ENCODE results near the gene IFNAR1.

The IFNAR1 gene

GRCh38 chr21:33387294-33387693, 62.5 kb downstream of the IFNAR1 start:
- no peak overlapping the region for H3K9ac ChIP-seq (ENCODE audit: low read depth, low read length, poor library complexity, severe bottlenecking)
- H3K9me2 ChIP-seq (replicated peaks; ENCODE audit: low read depth, low read length) = no peaks in the 10 kb centered on the region
- no peaks in the 10 kb centered on the region for H3K9me3 ChIP-seq (ENCODE audit: insufficient read depth, low read depth, low read length)
- no peaks in the 10 kb centered on the region for H3K27me3 ChIP-seq (ENCODE audit: insufficient read depth, low read length, poor library complexity, severe bottlenecking)
- no peaks in the 10 kb centered on the region for H3K36me3 ChIP-seq (ENCODE audit: insufficient read depth, low read length)
- H3F3A ChIP-seq (ENCODE audit: low read depth) = no peaks in the 10 kb centered on the region
- H4K20me1 ChIP-seq (ENCODE audit: insufficient read depth, low read length, poor library complexity, severe bottlenecking) = no peaks in the 10 kb centered on the region
- no peak overlapping the region for H3K4me3 ChIP-seq (ENCODE audit: low read length, poor library complexity, severe bottlenecking)
- H3K79me2 ChIP-seq (ENCODE audit: insufficient read depth, low read length) = 0 out of 2 replicates have a peak, but pooled peaks cover 2% of the 10 kb centered on the region
- no peak for TF ChIP-seq EZH2phosphoT487 (IDR thresholded peaks at IDR 0.05; ENCODE audit: borderline replicate concordance)
- TF ChIP-seq, protein P1, sequence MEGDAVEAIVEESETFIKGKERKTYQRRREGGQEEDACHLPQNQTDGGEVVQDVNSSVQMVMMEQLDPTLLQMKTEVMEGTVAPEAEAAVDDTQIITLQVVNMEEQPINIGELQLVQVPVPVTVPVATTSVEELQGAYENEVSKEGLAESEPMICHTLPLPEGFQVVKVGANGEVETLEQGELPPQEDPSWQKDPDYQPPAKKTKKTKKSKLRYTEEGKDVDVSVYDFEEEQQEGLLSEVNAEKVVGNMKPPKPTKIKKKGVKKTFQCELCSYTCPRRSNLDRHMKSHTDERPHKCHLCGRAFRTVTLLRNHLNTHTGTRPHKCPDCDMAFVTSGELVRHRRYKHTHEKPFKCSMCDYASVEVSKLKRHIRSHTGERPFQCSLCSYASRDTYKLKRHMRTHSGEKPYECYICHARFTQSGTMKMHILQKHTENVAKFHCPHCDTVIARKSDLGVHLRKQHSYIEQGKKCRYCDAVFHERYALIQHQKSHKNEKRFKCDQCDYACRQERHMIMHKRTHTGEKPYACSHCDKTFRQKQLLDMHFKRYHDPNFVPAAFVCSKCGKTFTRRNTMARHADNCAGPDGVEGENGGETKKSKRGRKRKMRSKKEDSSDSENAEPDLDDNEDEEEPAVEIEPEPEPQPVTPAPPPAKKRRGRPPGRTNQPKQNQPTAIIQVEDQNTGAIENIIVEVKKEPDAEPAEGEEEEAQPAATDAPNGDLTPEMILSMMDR (conservative IDR thresholded peaks at IDR 0.05; ENCODE audit: low read length) = no peak
- H2AFZ ChIP-seq (ENCODE audit: low read length) = no peak overlapping the region
- H3K4me2 ChIP-seq (ENCODE audit: low read depth, low read length, poor library complexity, severe bottlenecking) = no peak overlapping the region
- H3K4me1 ChIP-seq (ENCODE audit: insufficient read depth, low read length, poor library complexity, severe bottlenecking) = peaks cover 14% of the 10 kb centered on the region

DNA sequence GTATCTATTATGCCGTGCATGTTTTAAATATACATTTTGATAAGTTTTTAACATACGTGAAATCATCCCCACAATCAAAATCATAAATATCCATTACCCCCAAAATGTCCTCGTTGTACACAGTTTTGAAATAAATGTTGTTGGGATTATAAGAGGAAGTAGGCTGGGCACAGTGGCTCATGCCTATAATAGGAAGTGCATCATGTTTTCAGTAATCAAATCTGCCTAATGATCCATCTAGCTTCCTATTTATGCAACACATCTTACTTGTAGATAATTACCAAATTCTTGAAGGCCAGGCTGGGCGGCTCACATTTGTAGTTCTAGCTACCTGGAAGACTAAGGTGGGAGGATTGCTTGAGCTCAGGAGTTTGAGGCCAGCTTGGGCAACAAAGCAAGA, 63.4 kb downstream of the IFNAR1 start:
- Histone ChIP-seq H3K79me2 (ENCODE audit: insufficient read depth, low read length) (no peaks in the 10 kb centered on the region), H3K4me1 (ENCODE audit: insufficient read depth, low read length, poor library complexity, severe bottlenecking) (peaks cover 7% of the 10 kb centered on the region), H3K9me3 (ENCODE audit: insufficient read depth, low read depth, low read length) (no peaks in the 10 kb centered on the region), H3K36me3 (ENCODE audit: insufficient read depth, low read length) (no peaks in the 10 kb centered on the region), H4K20me1 (ENCODE audit: insufficient read depth, low read length, poor library complexity, severe bottlenecking) (no peaks in the 10 kb centered on the region), H3K9me2 (replicated peaks; ENCODE audit: low read depth, low read length) (no peaks in the 10 kb centered on the region), H3K4me2 (ENCODE audit: low read depth, low read length, poor library complexity, severe bottlenecking) (no peak overlapping the region), H3K4me3 (ENCODE audit: low read length, poor library complexity, severe bottlenecking) (no peak overlapping the region), H3K27me3 (ENCODE audit: insufficient read depth, low read length, poor library complexity, severe bottlenecking) (no peaks in the 10 kb centered on the region), H3F3A (ENCODE audit: low read depth) (no peaks in the 10 kb centered on the region), H3K9ac (ENCODE audit: low read depth, low read length, poor library complexity, severe bottlenecking) (no peak overlapping the region), H2AFZ (ENCODE audit: low read length) (no peak overlapping the region)
- TF ChIP-seq, protein P1 (conservative IDR thresholded peaks at IDR 0.05; ENCODE audit: low read length) = no peak

DNA sequence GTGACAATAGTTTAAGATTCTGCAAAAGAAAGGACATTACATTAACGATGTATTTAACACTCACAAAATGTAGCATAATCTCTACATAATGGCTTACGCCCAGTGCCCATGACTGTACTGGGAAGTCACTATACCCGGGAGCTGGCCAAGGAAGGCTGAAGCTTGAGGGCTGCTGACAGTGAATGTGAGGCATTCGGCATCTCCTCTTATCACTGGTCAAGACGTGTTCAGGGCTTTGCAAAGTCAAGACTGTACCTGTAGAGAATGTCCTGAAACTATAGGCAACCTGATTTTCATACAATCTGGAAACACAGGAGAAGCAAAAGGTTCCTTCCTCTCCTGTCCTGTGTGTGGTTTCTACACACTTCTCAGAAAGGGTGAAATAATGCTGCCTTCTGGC, 65.7 kb downstream of the IFNAR1 start:
- Histone ChIP-seq H3K9ac (ENCODE audit: low read depth, low read length, poor library complexity, severe bottlenecking) (no peak overlapping the region), H3K4me3 (ENCODE audit: low read length, poor library complexity, severe bottlenecking) (no peak overlapping the region)

More for the DNA sequence above, 65.7 kb downstream of the IFNAR1 start:
- no peaks in the 10 kb centered on the region for H3K36me3 ChIP-seq (ENCODE audit: insufficient read depth, low read length)
- H3K4me1 ChIP-seq (ENCODE audit: insufficient read depth, low read length, poor library complexity, severe bottlenecking) = peaks cover under 1% of the 10 kb centered on the region
- TF ChIP-seq, protein P1 (conservative IDR thresholded peaks at IDR 0.05; ENCODE audit: low read length) = no peak
- no peak for TF ChIP-seq EZH2phosphoT487 (IDR thresholded peaks at IDR 0.05; ENCODE audit: borderline replicate concordance)
- no peak overlapping the region for H2AFZ ChIP-seq (ENCODE audit: low read length)
- H3K4me2 ChIP-seq (ENCODE audit: low read depth, low read length, poor library complexity, severe bottlenecking) = no peak overlapping the region
- H3K9me2 ChIP-seq (replicated peaks; ENCODE audit: low read depth, low read length) = no peaks in the 10 kb centered on the region
- no peaks in the 10 kb centered on the region for H3F3A ChIP-seq (ENCODE audit: low read depth)
- no peaks in the 10 kb centered on the region for H3K27me3 ChIP-seq (ENCODE audit: insufficient read depth, low read length, poor library complexity, severe bottlenecking)
- H3K79me2 ChIP-seq (ENCODE audit: insufficient read depth, low read length) = no peaks in the 10 kb centered on the region
- H3K9me3 ChIP-seq (ENCODE audit: insufficient read depth, low read depth, low read length) = no peaks in the 10 kb centered on the region
- H4K20me1 ChIP-seq (ENCODE audit: insufficient read depth, low read length, poor library complexity, severe bottlenecking) = no peaks in the 10 kb centered on the region

Measured in Loucy (cell line).